Activated CD4-positive, alpha-beta T cell treated with anti-CD3 and anti-CD28 coated beads, Interleukin-2, amount 50 U/mL, for 24 hours (primary cell): Measurements from ENCODE around the gene GPHN.

Source experiments
- DNase-seq, 2 donors: peaks; one replicate each; pipeline ENCODE4 v3.0.0-alpha.2; 2020; ENCODE audit warnings: low read depth in 1 of 2, low spot score in 1 of 2

The GPHN gene

DNA sequence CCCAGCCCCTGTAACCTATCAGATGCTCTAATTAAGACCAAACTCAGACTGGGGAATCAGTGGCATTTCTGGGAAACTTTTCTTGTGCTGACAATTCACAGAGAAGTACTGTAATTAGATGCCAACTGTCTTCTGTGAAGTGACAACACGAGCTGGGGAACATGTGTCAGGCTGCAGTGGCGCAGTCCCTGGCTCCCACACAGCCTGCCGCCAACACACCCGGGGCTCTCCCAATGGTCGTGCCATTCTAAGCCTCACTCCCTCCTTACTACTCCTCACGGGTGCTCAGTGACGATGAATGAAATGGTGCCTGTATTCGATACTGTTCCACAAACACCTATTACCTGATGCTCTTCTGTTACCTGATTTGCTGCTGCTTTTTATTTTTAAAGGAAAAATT, 699.9 kb downstream of the GPHN start:
- DNase-seq: no peak

DNA sequence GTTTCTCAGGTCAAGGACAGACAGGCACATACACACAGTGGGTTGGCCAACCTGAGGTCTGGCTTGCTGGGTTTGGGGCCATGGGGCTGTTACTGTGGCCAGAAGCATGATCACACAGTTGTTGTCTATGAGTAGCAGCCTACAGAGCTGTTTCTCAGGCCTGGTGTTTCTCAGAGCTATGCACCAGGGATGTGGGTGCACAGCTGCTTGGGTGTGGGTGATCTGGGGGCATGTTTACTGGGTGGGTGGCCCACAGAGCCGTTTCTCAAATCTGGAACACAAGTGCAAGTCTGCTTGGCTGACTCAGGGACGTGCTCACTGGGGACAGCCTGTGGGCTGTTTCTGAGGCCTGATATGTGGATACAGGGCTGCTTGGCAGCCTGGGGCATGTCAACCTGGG, 710.2 kb downstream of the GPHN start:
- DNase-seq: no peak

DNA sequence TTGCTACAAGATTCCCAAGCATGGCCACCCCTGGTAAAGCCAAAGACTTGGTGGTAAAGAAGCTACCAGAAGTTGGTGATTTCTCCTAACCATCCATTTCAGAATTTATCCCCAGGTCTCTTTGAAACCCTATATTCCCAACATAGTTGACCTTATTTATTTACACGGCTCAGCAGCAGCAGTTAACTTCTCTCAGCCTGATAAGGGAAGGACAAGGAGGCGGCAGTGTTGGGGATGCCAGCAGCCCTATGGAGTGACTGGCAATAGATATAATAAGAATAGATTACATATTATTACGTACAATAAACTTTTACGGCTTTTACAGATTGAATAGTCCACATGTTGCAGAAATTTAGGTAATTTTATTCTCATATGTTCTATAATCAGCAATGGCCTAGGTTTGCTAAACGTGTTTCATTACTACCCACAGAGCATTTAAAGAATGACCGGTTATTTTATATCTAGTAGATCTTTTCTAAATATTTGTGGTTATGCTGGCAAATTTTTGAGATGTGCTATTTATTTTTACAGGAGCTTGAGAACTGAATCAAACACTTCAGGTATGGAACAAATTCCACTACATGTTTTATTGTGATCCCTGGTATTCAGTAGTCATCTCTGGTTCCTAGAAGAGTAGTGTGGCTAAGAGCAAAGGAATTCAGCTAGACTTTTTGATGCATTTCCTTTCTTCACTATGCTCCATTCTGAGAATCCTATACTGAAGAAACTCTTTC, 713.5 kb downstream of the GPHN start:
- no peak for DNase-seq

DNA sequence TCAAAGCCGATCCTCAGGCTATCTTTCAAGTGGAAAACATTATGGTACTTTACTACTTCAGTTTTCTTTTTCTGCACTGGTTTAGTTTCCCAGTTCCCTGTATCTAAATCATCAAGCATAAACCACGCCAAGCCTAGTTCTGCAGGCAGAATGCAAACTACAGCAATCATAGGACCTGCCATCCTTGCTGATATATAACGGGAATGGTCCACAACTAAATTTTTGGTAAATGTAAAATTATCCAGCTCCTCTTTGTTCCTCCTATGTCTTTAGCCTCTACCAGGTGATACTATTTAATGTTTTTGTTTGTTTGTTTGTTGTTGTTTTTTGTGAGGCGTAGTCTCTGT, 714.0 kb downstream of the GPHN start:
- no peak for DNase-seq

DNA sequence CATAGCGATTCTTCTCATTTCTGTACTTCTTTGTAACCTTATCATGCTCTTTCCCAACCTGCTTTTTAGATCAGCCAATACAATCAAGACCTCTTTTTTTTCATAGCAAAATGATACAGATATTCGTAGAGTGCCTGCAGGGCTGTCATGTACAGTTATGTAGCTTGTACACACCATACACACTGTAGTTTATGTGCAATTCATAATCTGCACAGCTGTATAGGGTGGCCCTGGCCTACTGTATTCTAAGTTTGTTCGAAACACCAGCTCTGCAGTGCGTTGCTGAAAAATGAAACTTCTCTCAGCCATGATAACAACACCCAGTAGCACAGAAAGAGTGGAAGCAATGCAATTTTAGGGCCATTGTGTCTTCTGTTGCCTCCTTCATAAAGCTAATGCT, 717.6 kb downstream of the GPHN start:
- DNase-seq: no peak

DNA sequence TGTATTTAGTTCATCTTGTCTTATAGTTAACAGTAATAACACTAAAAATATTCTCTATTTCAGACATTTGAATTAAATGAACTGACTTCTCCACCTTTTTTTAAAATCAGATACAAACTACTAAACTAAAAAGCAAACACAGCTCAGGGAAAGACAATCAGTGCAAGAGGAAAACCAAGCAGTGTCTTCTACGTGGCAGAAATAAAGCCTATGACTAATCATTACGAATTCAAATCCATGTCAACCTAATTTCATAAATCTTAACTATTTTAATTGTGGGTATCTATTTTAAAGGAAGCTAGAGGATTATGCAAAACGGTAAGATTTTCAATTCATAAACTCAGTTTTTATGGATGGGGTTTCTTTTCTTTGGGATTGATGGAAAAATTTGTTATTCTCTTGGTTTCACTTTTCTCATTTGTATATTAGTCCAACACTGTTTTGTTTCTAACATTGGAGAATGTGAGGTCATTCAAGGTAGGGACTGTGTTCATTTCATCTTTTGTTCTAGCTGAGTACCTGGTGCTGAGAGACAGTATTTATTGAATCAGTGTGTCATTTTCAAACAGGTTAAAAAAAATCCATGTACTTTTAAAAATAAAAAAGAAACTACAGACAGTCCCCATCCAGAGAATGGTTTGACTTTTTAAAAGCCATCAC, 720.5 kb downstream of the GPHN start:
- DNase-seq: no peak
